ENCODE measurements around the gene MFSD12.

- TF ChIP-seq CTCF (conservative IDR thresholded peaks at IDR 0.05; ENCODE audit: low read depth, low read length) (no peak), EZH2 (IDR thresholded peaks at IDR 0.05; ENCODE audit: borderline replicate concordance, low read depth, low read length, poor library complexity, severe bottlenecking) (no peak)
Measured at GRCh38 chr19:3548606-3549005, 8.8 kb downstream of the MFSD12 start.

All from A673 (cell line).